Measurements from ENCODE around the gene PPARG.

Gene PPARG

GRCh38 chr3:12483410-12483809 is 194.5 kb downstream of the PPARG start:
- TF ChIP-seq, protein P1, sequence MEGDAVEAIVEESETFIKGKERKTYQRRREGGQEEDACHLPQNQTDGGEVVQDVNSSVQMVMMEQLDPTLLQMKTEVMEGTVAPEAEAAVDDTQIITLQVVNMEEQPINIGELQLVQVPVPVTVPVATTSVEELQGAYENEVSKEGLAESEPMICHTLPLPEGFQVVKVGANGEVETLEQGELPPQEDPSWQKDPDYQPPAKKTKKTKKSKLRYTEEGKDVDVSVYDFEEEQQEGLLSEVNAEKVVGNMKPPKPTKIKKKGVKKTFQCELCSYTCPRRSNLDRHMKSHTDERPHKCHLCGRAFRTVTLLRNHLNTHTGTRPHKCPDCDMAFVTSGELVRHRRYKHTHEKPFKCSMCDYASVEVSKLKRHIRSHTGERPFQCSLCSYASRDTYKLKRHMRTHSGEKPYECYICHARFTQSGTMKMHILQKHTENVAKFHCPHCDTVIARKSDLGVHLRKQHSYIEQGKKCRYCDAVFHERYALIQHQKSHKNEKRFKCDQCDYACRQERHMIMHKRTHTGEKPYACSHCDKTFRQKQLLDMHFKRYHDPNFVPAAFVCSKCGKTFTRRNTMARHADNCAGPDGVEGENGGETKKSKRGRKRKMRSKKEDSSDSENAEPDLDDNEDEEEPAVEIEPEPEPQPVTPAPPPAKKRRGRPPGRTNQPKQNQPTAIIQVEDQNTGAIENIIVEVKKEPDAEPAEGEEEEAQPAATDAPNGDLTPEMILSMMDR (IDR thresholded peaks at IDR 0.05) = no peak

DNA sequence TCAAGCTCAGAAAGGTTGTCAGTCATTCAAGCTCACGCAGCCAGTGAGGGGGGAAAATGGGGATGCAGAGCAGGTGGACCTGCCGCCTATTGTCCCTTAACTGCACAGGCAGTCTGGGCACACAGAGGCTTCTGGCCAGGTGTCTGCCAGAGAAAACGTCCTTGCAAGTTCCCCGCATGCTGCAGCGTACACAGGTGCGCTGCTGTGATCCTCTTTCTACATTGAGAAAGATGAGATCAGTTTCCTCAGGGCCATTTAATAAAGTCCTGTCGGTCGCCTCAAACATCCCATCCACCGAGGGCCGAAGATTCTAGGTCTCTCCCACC is 195.0 kb downstream of the PPARG start:
- TF ChIP-seq, protein P1 (IDR thresholded peaks at IDR 0.05) = no peak
